CD4-positive, alpha-beta T cell treated with Interleukin-10 for 1 hour (primary cell): ENCODE data around the gene ZNF366.

Experiments
- DNase-seq: peaks from one replicate; pipeline ENCODE4 v3.0.0-alpha.2; 2020

Gene ZNF366

DNA sequence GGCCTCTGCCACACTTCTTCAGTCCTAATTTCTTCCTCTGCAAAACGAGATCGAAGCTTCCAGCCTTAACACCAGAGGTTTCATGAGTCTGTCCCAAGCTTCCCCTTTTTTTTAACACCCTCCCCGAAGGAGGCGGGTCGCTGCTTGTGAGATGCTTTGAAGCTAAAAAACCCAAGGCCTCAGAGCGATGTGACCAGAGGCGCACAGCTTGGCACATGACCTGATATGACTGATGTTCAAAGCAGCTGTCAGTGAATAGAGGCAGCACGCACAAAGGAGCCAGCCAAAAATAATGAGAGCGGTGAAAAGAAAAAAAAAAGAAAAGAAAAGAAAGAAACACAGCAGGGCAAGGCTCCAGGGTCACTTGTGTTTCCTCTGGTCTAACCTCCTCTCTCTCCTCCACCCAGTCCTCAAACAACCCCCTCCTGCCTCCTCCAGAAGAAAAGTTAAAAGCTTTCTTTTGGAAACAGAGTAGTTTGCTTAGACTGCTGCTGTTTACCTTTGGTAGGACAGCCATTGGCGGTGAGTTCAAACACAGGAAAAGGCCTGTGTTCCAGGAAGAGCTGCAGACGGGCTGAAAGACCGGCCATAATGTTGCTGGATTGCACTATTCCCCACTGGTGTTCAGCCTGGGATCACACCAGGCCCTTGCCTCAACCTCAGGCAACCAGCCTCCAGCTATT, 10.9 kb upstream of the ZNF366 start:
- no peak for DNase-seq

GRCh38 chr5:72516916-72517315, 9.7 kb upstream of the ZNF366 start:
- no peak for DNase-seq

- DNase-seq: no peak
These were observed 8.0 kb upstream of the ZNF366 start for GRCh38 chr5:72515211-72515610.

DNA sequence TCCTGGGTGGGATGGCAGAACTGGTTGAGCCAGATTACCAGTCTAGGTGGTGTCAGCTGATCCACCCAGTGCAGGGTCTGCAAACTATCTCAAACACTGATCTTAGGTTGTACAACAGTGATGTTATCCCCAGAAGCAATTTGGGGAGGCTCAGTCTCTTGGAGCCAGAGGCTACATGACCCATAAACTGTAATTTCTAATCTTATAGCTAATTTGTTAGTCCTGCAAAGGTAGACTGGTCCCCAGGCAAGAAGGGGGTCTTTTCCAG, 5.3 kb upstream of the ZNF366 start:
- no peak for DNase-seq

DNA sequence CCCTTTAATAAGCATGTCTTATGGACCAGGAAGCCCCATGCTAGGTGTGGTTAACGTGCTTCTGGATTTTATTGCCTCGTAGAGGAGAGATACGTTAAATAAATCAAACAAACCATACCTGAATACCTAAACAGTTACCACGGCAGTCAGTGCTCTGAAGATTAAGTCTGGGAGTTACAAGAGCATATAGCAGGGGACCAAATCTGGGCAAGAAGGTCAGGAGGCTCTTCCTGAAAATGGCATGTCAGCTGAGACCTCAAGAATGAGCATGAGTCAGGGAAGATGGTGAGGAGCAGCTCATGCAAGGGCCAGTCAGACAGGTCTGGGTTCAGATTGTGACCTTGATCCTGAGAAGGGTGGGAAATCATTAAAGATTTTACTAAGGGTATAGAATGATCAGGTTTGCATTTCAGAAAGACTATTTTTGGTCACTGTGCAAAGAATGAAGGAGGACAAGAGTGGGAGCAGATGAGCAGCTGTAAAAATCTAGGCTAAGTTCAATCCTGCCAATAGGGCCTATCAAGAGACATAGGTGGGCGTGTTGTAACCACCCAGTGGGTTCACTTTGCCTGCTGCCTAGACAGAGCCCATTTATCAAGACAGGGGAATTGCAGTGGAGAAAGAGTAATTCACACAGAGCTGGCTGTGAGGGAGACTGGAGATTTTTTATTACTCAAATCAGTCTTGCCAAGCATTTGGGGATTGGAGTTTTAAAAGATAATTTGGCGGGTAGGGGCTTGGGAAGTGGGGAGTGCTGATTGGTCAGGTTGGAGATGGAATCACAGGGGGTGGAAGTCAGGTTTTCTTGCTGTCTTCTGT, 4.8 kb upstream of the ZNF366 start:
- no peak for DNase-seq

GRCh38 chr5:72511366-72511765, 4.2 kb upstream of the ZNF366 start:
- no peak for DNase-seq

DNA sequence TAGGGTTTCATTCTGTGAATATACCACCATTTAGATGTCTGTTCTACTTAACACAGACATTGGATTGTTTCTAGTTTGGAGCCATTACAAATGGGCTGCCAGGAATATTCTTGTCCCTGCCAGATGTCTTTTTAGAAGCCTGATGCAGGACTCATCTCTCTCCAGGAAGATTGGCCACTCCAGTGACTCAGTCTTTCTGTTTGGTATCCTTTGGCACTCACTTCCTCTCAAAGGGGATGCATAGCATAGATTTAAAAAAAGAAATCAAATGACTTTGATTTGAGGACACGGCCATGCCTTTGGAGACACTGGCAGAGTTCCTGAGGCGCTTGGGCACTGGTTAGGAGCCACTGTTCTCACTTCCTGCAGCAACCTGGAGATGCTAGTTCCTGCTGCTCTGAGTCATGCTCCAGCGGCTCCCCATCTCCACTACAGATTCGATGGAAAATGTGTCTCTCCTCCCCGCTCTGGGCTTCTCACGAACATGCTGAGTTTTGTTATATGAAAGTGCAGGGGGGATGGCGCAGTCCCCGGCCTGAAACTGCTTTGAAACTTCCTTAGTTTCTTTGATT, 3.5 kb upstream of the ZNF366 start:
- no peak for DNase-seq

GRCh38 chr5:72509401-72509800, 2.2 kb upstream of the ZNF366 start:
- no peak for DNase-seq

DNA sequence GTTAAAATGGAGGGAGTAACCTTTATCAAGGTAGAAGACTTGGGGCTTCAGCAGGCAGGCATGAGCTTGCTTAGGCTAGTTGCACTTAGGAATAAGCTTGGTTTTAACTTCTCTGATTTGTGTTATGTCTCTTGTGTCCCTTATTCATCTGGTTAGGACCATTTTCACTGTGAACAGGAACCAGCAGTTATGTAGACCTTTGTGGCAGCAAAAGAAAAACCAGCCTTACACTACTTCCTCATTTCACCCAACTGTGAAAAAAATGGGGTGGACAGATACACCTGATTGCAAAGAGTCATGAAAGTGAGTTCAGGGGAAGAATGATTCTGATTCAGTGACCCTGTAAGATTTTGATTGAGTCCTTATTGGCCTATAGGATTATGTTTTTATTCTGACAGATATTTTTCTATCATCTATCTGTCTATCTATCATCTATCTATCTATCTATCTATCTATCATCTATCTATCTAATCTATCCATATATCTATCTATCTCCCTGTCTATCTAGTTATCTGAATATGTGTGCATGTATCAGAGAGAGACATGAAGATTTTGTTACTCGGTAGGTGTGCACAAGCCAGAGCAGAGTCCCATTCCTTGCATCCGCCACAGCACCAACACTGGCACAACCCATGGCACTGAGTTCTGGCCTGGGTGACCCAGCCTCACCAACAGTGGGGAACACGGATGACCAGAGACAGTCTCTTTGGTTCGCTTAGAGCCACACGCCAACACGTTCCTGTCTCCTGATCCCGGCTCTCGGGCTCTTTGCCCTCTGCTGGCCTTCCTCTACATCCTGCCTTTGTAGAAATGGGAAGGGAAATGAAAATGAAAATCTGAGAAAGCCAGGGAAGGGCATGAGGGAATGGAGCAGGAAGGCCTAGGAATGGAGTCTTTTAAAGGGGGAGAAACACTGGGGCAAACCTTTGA, 1.3 kb upstream of the ZNF366 start:
- DNase-seq: no peak

- no peak for DNase-seq
These were observed 663 bp upstream of the ZNF366 start for GRCh38 chr5:72507907-72508238.

DNA sequence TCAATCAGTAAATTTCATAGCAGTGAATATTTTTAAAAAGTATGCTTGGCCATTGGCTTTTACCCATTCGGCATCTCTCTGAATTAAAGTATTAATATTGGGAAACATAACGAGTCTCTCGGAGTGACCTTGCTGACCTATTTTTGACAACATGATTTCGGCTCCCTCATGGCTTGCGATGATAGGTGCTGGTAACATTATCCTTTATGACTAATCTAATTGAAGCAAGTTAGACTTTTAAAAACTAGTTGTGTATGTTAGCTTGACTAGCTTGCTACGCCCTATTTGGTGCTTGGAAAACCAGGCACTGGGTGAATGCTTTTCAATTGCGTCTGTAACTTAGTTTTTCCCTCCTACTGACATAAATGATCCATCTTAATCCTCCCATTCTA, 1.1 kb downstream of the ZNF366 start:
- no peak for DNase-seq

GRCh38 chr5:72505539-72506157, 1.6 kb downstream of the ZNF366 start:
- no peak for DNase-seq

GRCh38 chr5:72505016-72505415, 2.2 kb downstream of the ZNF366 start:
- no peak for DNase-seq

DNA sequence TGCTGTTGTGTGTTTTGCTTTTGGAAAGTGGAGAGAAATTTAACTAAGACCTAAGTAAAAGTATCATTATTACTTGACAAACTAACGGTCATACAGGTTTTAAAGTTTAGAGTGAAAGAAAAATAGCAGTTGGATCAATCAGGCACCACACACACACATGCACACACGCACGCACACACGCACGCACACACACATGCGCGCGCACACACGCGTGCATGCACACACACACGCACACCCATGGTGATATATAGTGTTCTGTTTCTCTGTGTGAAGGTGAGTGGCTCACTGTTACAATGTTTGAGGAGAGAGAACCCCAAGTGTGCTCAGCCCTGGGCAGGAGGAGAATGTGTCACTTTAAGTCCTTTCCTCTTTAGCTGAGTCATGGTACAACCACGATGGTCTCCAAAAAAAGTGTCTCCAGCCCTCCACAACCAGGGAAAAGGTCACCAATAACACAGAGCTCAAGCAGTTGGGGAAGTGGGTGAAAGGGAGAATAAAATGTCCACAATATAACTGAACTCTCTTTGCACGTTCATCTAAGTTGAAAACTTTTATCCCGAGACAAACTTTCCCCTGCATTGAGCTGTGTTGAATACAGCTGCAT, 3.2 kb downstream of the ZNF366 start:
- DNase-seq: no peak

GRCh38 chr5:72501488-72501887, 5.7 kb downstream of the ZNF366 start:
- no peak for DNase-seq

DNA sequence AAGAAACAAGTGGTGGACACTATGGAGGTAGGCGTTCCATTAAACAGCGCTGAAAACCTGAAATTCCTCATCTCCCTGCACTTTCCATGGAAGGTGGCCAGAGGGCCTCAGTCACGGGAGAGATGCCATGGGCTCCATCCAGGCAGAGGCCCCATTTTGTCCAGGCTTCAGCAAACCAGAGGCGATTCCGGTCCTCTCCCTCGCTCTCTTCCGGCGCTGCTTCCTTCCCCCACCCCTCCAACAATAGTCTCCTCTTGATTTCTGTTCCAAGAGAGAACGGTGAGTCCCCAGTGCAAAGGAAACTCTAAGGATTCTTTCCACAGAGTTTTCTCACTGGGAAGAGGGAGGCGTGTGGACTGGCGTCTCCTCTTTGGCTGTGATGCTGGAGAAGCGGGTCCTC, 7.5 kb downstream of the ZNF366 start:
- no peak for DNase-seq

- no peak for DNase-seq
These were observed 8.1 kb downstream of the ZNF366 start for GRCh38 chr5:72499090-72499489.

DNA sequence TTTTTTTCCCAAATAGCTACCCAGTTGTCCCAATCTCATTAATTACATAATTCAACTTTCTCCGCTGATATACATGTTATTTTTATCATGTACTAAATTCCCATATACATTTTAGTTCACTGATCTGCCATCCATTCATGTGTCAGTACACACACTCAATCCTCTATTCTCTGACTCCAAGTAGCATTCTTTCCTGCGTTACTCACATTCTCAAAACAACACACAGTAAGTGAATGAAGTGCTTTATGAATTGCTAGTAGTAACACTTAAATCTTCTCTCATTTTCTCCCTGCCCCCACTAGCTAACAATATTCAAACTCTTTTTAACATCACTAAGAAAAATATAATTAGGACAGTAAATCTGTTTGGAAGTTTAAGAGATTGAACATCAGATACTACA, 8.9 kb downstream of the ZNF366 start:
- no peak for DNase-seq

GRCh38 chr5:72497823-72498222, 9.4 kb downstream of the ZNF366 start:
- no peak for DNase-seq

- DNase-seq: no peak
These were observed 11.8 kb downstream of the ZNF366 start for GRCh38 chr5:72495410-72495809.

DNA sequence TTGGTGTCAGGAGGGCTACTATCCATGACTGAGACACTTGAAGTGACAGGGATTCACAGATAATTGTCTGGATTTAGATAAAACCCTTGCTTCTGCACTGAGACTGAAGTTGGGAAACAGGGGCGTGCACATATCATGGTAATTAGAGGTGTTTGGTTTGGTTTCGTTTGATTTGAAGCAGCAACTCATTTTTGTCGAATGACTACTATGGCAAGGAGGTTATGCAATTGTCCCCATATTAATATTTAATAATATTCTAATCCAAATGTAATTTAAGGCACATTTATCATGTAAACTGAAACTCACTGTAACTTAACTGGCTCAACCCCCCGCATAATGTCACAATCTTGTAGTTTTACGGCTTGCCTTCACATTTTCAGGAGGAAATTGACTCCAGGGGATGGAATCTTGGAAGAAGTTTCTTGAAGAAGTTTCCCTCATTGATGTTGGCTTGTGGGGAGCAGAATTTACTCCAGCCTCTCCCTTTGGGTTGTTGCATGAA, 12.5 kb downstream of the ZNF366 start:
- DNase-seq: no peak

DNA sequence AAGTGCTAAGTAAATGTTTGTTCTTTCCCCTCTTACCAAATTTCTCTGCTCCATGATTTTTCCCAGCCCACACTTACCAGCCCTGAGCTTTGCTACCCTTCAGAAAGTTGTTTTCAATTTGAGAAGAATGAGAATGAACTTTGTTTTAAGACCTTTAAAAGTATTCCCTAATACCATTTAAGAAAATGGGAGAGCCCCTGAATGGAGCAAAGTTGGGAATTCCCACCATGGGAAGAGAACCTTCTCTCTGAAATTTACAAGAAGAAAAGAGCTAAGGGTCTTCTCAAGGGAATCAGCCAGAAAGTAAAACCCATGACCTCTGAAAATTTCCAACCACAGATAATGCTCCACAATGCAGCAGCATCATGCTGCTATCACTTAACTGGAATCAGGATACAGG, 17.7 kb downstream of the ZNF366 start:
- no peak for DNase-seq

DNA sequence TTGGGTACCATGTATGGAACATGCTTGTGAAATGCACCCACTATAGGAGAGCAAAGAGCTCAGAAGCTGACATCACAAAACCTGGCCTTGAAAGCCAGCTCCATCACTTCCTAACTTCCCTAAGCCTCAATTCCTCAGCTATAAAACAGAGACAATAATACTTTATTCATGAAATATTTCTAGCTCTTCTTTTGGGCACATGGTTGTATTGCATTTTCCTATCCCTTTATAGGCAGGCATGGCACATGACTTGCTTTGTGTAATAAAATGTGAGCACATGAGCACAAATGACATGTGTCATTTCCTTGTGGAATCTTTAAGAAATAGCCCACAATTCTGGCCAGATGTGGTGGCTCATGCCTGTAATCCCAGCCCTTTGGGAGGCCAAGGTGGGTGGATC, 18.5 kb downstream of the ZNF366 start:
- no peak for DNase-seq
